ENCODE measurements around the gene MOV10. TPM values are rescaled to one million over a fixed set of nuclear protein-coding genes. Genes with fewer than 3 reads are reported as not detected.
"Not testable (repeated sequence)": the region's sequence is repeated elsewhere in the genome, so short reads cannot be mapped to it uniquely, and the experiment has no call there.

Gene MOV10
- polyA plus RNA-seq, 3 donors from 2014 or later, result 20.6 to 52.7 (median 22.8) TPM

DNA sequence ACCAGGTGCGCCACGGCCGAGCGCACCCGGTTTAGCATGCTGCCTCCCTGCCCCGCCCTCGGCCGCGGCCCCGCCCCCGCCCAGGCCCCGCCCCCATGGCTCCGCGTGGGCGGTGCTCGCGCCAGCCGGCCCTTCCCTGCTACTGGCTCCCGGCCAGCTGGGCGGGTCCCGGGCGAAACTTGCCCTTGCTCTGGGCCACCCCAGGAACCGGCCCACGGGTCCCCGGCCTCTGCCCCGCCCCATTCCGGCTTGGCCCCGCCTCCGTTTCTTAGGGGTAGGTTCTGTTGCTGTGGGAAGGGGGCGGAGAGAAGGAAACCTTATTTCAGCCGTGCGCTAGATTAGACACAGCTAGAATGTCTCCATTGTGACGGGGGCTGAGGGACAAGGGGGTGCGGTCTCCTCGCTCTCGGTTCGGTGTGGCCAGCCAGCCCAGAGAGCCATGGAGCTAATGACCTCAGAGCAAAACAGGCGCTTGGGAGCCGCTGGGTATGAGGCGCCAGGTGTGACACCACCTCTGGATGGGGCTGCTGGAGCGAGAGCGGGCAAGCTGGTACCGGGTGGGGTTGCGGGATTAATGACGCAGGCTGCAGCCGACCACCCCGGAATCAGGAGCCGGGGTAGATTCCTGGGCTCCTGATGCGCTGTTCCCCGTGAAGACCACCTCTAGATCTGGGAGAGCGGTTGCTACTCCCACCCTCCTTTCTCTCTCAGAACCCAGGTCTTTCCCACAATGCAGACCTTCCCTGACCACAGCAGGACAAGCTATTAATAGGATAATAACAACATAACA is 41.0 kb downstream of the MOV10 start, which contains the start of gene PPM1J:
TSS of gene PPM1J (minus strand) at position 69 of the 790 bp plus-strand sequence. CDS start at position 38, 31 bp downstream.
- no peaks in the 10 kb centered on the region for H3K36me3 Mint-ChIP-seq
- peak within 1 kb of the TSS; percentile 88 to 95 (median 89) for H3K4me3 Mint-ChIP-seq
- H3K27ac Mint-ChIP-seq, result peak within 1 kb of the TSS; percentile 70 to 91 (median 82)
- H3K9me3 Mint-ChIP-seq, result no peaks in the 10 kb centered on the region
- DNase-seq, result peak; percentile 94 to 96 (median 95)
- peaks cover 23 to 32% of the 10 kb centered on the region in 2 donors for H3K4me1 Mint-ChIP-seq
- peaks cover 3 to 11% (median 9%) of the 10 kb centered on the region in 3 donors for H3K27me3 Mint-ChIP-seq (ENCODE audit: low read depth in 3 of 3)

DNA sequence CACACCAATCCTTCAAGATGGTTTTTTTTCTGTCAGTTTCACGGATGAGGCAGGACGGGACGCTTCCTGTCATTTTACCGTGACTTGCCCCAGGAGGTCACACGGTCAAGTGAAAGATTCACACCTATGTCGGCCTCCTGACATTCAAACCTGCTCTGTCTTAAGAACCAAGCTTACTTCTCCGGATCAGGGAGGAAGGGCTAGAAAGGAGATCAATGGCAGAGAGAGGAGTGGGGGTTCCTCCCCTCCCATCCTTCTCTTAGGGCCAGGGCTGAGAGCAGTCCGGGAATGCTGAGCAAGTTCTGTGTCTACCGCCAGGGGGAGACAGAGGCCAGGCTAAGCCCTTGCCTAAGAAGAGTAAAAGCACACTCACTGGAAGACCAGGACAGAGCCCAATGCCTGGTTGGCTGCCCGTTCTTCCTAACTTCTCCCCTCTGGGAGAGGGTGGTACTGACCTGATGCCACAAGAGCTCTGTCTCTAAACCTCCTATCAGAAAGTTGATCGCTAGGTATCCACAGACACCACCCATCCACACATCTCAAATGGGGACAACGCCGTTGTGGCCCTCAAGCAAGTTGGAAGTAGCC is 41.8 kb downstream of the MOV10 start:
- DNase-seq, result peak; percentile 75 to 77 (median 76)
- no peaks in the 10 kb centered on the region for H3K9me3 Mint-ChIP-seq
- peaks cover 23 to 32% of the 10 kb centered on the region in 2 donors for H3K4me1 Mint-ChIP-seq
- no peaks in the 10 kb centered on the region for H3K36me3 Mint-ChIP-seq
- peaks cover 3 to 11% (median 9%) of the 10 kb centered on the region in 3 donors for H3K27me3 Mint-ChIP-seq (ENCODE audit: low read depth in 3 of 3)
- H3K4me3 Mint-ChIP-seq, result peak overlapping the region; percentile 88 to 95 (median 89)
- peak overlapping the region; percentile 70 to 91 (median 79) for H3K27ac Mint-ChIP-seq

DNA sequence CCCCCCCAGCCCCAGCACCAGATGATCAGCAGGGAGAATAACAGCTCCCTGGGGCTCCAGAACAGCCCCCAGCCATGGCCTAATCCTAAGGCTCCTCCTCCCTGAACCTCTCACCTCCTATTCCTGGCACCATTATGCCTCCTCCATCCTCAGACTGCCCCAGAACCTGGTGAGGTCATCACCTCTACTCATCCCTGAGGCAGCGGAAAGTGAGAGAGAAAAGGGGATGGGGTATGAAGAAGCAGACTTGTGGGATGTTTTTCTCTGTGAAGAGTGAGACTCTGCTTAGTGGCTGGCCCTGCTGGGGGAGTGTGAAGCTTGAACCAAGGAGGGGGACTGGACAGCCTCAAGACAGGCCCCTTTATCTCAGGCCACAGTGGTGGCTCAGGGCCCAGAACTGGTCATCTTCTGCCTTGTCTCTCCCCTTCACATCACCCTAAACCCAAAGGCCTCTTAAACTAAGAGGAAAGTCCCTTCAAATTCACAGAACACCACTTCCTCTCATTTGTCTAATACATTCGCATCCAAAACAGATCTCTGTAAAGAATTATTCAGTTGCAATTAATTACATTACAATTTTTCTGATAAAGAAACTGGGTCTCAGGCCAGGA is 42.9 kb downstream of the MOV10 start:
- Mint-ChIP-seq H3K9me3 (no peaks in the 10 kb centered on the region), H3K27ac (peak overlapping the region in 1 of 6 donors; percentile 30), H3K4me1 (peaks cover 23 to 32% of the 10 kb centered on the region in 2 donors), H3K36me3 (no peaks in the 10 kb centered on the region), H3K4me3 (no peak overlapping the region), H3K27me3 (ENCODE audit: low read depth in 3 of 3) (peaks cover 3 to 11% (median 10%) of the 10 kb centered on the region in 3 donors)
- DNase-seq, result no peak

DNA sequence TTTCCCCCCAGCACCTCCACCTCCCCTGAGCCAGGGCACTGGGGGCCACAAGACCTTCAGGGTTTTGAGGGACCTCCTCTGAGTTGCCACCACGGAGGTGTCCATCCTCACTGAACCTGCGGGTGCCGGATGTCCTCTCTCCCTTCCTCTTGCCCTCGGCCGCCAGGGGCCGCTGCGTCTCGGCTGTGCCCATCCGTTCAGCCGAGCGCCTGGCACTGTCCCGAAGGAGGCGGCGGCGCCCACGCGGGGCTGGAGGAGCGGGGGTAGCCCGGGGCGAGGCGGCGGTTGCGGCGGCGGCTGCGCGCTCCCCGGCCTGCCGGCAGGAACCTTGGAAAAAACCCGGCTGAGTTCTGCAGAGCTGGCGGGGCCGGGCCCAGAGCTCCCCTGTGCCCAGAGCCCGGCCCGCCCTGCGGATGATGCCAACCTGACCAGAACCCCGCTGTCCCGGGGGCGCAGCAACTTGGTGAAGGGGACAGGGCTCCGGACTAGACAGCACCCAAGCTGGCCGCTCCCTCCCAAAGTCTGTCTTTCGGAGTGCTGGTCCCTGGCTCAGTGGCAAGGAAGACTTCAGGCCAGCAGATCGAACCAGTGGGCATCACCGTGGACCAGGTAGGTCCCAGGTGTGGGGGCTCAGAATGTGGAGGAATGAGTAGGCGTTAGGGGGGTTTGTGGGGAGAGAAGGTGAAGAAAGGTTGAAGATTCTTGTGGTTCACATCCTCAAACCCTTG is 44.4 kb downstream of the MOV10 start:
- Mint-ChIP-seq H3K27ac (no peak overlapping the region), H3K4me1 (peaks cover 25 to 30% of the 10 kb centered on the region in 2 donors), H3K9me3 (no peaks in the 10 kb centered on the region), H3K27me3 (ENCODE audit: low read depth in 3 of 3) (peaks cover 3 to 18% (median 8%) of the 10 kb centered on the region in 3 donors), H3K36me3 (no peaks in the 10 kb centered on the region), H3K4me3 (peak overlapping the region in 2 of 5 donors; percentile 12 to 71)
- DNase-seq, result peak; percentile 63 to 71 (median 67)

DNA sequence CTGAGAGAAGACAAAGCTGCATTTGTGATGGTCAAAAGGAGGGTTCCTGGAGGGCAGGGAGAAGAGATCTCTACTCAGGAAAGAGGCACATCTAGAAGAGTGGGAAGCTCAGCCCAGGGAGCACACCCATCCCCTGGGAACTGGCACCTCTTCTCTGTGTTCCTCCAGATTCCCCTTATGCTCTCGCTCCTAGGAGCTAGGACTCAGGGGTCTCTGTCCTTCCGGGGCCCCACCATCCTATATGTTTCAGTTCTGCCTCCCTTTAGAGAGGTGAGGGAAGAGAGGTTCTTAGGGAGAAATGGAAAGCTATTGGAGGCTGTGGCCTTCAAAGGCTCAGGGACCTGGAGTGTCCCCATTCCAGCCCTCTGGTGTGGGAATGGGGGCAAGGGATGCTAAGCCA is 45.2 kb downstream of the MOV10 start:
- H3K27ac Mint-ChIP-seq, result no peak overlapping the region

DNA sequence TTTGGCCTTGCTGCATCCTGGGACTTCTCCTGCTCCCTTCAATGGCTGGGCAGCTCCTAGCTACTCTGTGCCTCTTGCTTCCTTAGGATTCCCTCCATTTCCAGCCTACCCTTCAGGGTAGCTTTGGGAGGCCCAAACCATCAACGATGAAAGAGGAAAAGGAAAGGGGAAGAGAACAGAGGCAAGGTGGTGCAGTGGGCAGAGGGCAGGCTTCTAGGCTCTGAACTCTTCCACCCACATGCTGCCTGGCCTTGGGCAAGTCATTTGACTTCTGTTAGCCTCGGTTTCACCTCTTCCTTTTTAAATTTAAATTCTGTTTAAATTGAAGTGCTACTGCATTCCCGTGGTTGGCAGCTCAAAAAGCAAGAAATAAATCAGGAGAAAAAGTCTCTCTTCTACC is 46.3 kb downstream of the MOV10 start:
- Mint-ChIP-seq H3K4me1 (peaks cover 13 to 16% of the 10 kb centered on the region in 2 donors), H3K36me3 (no peaks in the 10 kb centered on the region), H3K27ac (no peak overlapping the region), H3K4me3 (no peak overlapping the region), H3K27me3 (ENCODE audit: low read depth in 3 of 3) (peaks cover 3 to 15% (median 3%) of the 10 kb centered on the region in 3 donors), H3K9me3 (no peaks in the 10 kb centered on the region)
- DNase-seq, result no peak

More for the DNA sequence above, 45.2 kb downstream of the MOV10 start:
- no peak for DNase-seq
- Mint-ChIP-seq H3K36me3 (no peaks in the 10 kb centered on the region), H3K27me3 (ENCODE audit: low read depth in 3 of 3) (peaks cover 3 to 18% (median 3%) of the 10 kb centered on the region in 3 donors), H3K4me3 (no peak overlapping the region), H3K9me3 (no peaks in the 10 kb centered on the region), H3K4me1 (peaks cover 18 to 22% of the 10 kb centered on the region in 2 donors)

DNA sequence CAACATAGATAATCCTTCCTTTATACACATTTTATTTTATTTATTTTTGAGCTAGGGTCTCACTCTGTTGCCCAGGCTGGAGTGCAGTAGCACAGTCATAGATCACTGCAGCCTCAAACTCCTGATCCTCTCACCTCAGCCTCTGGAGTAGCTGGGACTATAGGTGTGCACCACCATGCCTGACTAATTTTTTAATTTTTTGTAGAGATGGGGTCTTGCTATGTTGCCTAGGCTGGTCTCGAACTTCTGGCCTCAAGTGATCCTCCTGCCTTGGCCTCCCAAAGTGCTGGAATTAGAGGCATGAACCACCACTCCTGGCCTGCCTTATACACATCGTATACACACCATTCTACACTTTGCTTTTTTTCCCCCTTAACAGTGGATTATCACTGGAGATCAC is 46.8 kb downstream of the MOV10 start:
- not testable (repeated sequence) for H3K27ac Mint-ChIP-seq, H3K36me3 Mint-ChIP-seq, H3K9me3 Mint-ChIP-seq, H3K4me3 Mint-ChIP-seq, DNase-seq
- peaks cover 3 to 14% (median 3%) of the 10 kb centered on the region in 3 donors for H3K27me3 Mint-ChIP-seq (ENCODE audit: low read depth in 3 of 3)
- H3K4me1 Mint-ChIP-seq, result peaks cover 8 to 11% of the 10 kb centered on the region in 2 donors

DNA sequence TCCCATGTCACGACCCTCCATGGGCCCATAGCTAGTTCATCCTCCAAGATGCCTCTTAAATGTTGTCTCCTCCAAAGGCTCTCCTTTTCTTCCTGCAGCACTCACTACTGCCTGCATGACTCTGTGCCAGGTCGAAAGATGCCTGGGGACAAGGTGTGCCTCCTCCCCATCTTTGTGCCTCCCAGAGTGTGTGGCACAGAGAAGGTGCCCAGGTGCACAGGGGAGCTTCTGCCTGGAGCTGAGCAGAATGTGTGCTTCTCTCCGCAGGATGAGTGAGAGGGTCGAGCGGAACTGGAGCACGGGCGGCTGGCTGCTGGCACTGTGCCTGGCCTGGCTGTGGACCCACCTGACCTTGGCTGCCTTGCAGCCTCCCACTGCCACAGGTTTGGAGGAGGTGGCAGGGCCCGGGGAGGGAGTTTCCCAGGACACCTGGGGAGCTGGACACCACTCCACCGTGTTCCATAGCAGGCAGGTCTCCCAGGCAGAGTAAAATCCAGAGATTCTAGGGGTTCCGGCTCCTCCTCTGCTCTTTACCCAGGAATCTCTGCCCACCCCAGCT is 47.6 kb downstream of the MOV10 start:
- H3K27me3 Mint-ChIP-seq (ENCODE audit: low read depth in 3 of 3), result peaks cover 3 to 14% (median 3%) of the 10 kb centered on the region in 3 donors
- no peaks in the 10 kb centered on the region for H3K36me3 Mint-ChIP-seq
- no peak overlapping the region for H3K4me3 Mint-ChIP-seq
- no peaks in the 10 kb centered on the region for H3K9me3 Mint-ChIP-seq
- no peak overlapping the region for H3K27ac Mint-ChIP-seq
- DNase-seq, result no peak
- H3K4me1 Mint-ChIP-seq, result peaks cover 6 to 7% of the 10 kb centered on the region in 2 donors

DNA sequence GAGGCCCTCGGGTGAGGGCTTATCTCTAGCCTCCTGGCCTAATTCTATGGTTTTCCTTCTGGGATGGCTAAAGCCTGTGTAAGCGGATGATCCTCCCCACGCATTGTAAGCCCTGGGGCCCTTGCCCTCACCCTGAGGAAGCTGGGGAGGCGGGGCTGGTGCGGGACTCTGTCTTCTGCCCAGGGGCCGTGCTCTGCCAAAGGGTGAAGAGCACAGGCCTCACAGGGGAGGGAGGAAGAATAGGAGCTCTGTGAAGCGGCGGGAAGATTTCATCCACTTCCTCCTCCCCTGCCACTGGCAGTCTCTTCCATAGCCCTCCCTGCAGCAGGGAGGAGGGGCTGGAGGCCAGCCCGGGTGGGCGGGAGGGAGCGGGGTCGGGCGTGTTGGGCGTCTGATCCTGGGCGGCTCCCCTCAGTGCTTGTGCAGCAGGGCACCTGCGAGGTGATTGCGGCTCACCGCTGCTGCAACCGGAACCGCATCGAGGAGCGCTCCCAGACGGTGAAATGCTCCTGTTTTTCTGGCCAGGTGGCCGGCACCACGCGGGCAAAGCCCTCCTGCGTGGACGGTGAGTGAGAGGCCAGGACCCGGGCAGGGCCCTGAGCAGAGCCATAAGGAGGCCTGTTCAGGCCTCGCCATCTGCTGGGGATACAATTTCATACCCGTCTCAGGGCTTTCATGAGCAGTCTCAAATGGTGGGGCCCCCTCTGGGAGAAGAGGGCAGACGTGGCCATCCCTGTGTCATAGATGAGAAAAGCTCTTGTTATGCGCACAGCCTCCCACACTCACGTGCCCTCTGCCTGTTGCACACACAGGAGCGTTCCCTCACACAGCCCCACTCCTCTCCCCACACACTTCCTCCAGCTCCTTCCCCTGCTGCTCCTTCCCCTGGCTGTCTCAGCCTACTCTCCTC is 48.4 kb downstream of the MOV10 start:
- DNase-seq, result no peak
- Mint-ChIP-seq H3K4me1 (peaks cover 6 to 7% of the 10 kb centered on the region in 2 donors), H3K36me3 (no peaks in the 10 kb centered on the region), H3K9me3 (no peaks in the 10 kb centered on the region), H3K4me3 (peak overlapping the region in 1 of 5 donors; percentile 5), H3K27ac (no peak overlapping the region), H3K27me3 (ENCODE audit: low read depth in 3 of 3) (peaks cover 3 to 14% (median 3%) of the 10 kb centered on the region in 3 donors)

DNA sequence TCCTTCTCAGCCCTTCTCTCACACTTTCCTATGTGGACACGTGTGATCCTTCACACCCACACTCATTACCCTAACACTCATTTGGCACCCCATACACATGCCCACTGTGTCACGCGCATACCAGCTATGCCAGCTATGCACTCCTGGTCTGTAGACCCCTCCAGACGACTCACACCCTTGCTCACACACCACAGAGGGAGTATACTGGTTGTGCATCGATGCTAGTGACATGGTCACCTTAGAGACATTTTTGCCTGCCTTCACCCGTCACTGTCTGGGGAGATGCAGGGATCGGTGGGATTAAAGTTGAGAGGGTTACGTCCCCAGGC is 49.0 kb downstream of the MOV10 start:
- Mint-ChIP-seq H3K27ac (no peak overlapping the region), H3K4me1 (peaks cover 4 to 6% of the 10 kb centered on the region in 2 donors), H3K4me3 (peak overlapping the region in 1 of 5 donors; percentile 5), H3K27me3 (ENCODE audit: low read depth in 3 of 3) (peaks cover 3 to 14% (median 3%) of the 10 kb centered on the region in 3 donors), H3K9me3 (no peaks in the 10 kb centered on the region), H3K36me3 (no peaks in the 10 kb centered on the region)
- no peak for DNase-seq

DNA sequence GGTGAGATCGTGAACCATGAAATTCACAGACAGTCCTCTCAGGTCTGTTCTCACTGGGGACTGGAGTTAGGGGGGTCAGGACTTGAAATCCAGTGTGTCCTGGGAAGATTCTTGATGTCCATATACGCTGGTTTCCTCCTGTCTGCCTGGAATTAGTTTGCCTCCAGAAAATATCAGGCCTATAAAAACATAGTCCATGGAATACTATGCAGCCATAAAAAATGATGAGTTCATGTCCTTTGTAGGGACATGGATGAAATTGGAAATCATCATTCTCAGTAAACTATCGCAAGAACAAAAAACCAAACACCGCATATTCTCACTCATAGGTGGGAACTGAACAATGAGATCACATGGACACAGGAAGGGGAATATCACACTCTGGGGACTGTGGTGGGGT is 49.8 kb downstream of the MOV10 start:
- not testable (repeated sequence) for H3K27ac Mint-ChIP-seq, DNase-seq, H3K36me3 Mint-ChIP-seq, H3K4me1 Mint-ChIP-seq, H3K4me3 Mint-ChIP-seq, H3K9me3 Mint-ChIP-seq
- peaks cover 1 to 14% (median 3%) of the 10 kb centered on the region in 3 donors for H3K27me3 Mint-ChIP-seq (ENCODE audit: low read depth in 3 of 3)

DNA sequence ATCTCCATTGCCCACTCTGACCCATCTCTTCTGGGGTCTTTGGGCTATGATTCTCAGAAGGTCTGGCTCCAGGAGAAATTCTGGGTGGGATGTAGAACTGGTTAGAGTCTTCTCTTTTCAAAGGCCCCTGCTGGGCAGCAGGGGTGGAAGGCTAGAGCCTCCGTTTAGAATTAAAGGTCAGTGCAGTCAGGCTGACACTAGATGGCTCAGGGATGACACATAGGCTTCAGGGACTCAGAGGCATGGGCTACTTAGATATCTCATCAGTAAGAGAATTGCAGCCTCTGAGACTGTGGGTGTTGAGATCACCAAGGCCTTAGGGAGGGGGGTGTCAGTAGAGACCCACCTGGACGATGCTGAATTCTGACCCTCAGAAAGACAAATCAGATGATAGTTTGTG is 53.3 kb downstream of the MOV10 start:
- no peaks in the 10 kb centered on the region for H3K36me3 Mint-ChIP-seq
- H3K4me3 Mint-ChIP-seq, result no peak overlapping the region
- peaks cover 0 to 5% (median 2%) of the 10 kb centered on the region in 3 donors for H3K27me3 Mint-ChIP-seq (ENCODE audit: low read depth in 3 of 3)
- H3K9me3 Mint-ChIP-seq, result no peaks in the 10 kb centered on the region
- no peak for DNase-seq
- no peak overlapping the region for H3K27ac Mint-ChIP-seq
- peaks cover 0 to 5% of the 10 kb centered on the region in 2 donors for H3K4me1 Mint-ChIP-seq
